GM23248 (cell line): ENCODE measurements around the gene ZNF280C. TPM values are rescaled to one million over a fixed set of nuclear protein-coding genes. Genes with fewer than 3 reads are reported as not detected.
A peak's percentile ranks its signal among the peaks of the same experiment; 100 is the strongest.
"Not testable (repeated sequence)": the region's sequence is repeated elsewhere in the genome, so short reads cannot be mapped to it uniquely, and the experiment has no call there.

Source experiments
- DNase-seq: peaks from one replicate; pipeline ENCODE4 v3.0.0-alpha.2; 2015
- H2AFZ ChIP-seq: fragments of 200-600 bp; sonication (generic); 2 replicates; pipeline ENCODE4 v1.6.1; 2016; ENCODE audit warnings: antibody characterized with exemption
- H3F3A ChIP-seq: fragments of 200-600 bp; sonication (generic); 2 replicates; pipeline ENCODE4 v1.6.1; 2016; ENCODE audit warnings: mild to moderate bottlenecking, antibody characterized with exemption, mixed run types; ENCODE audit not compliant: insufficient read depth
- H3K27ac ChIP-seq: fragments of 200-600 bp; sonication (generic); 2 replicates; pipeline ENCODE4 v1.5.1; 2016; ENCODE audit warnings: mild to moderate bottlenecking
- H3K27me3 ChIP-seq: fragments of 200-600 bp; sonication (generic); replicated peaks from 2 replicates; pipeline ENCODE4 v1.6.1; 2016; ENCODE audit warnings: mild to moderate bottlenecking; ENCODE audit not compliant: insufficient read depth
- H3K36me3 ChIP-seq: fragments of 200-600 bp; sonication (generic); 2 replicates; pipeline ENCODE4 v1.6.1; 2016; ENCODE audit warnings: low read depth, mild to moderate bottlenecking
- H3K4me1 ChIP-seq: fragments of 200-600 bp; sonication (generic); 2 replicates; pipeline ENCODE4 v1.6.1; 2016; ENCODE audit warnings: mild to moderate bottlenecking; ENCODE audit not compliant: insufficient read depth
- H3K4me2 ChIP-seq: fragments of 200-600 bp; sonication (generic); one replicate; pipeline ENCODE4 v1.6.1; 2016; ENCODE audit warnings: mild to moderate bottlenecking; ENCODE audit not compliant: unreplicated experiment
- H3K4me3 ChIP-seq: fragments of 200-600 bp; sonication (generic); 2 replicates; pipeline ENCODE4 v1.5.1; 2016; ENCODE audit warnings: mild to moderate bottlenecking
- H3K79me2 ChIP-seq: fragments of 200-600 bp; sonication (generic); 2 replicates; pipeline ENCODE4 v1.6.1; 2016; ENCODE audit warnings: mild to moderate bottlenecking; ENCODE audit not compliant: insufficient read depth
- H3K9ac ChIP-seq: fragments of 200-600 bp; sonication (generic); 2 replicates; pipeline ENCODE4 v1.6.1; 2016; ENCODE audit warnings: mild to moderate bottlenecking
- H3K9me2 ChIP-seq: fragments of 200-600 bp; sonication (generic); 2 replicates; pipeline ENCODE4 v1.6.1; 2016; ENCODE audit warnings: mixed run types, mild to moderate bottlenecking, moderate library complexity; ENCODE audit not compliant: insufficient read depth
- H3K9me3 ChIP-seq: fragments of 200-600 bp; sonication (generic); one replicate; pipeline ENCODE4 v1.6.1; 2017; ENCODE audit warnings: low read depth
- H4K20me1 ChIP-seq: fragments of 200-600 bp; sonication (generic); 2 replicates; pipeline ENCODE4 v1.6.0; 2016; ENCODE audit not compliant: insufficient read depth
- EZH2 ChIP-seq: fragments of 200-600 bp; sonication (generic); IDR thresholded peaks from 2 replicates; pipeline ENCODE4 v1.6.1; 2018; ENCODE audit warnings: antibody characterized with exemption, mild to moderate bottlenecking; ENCODE audit not compliant: insufficient read depth, poor library complexity, severe bottlenecking
- EZH2phosphoT487 ChIP-seq: fragments of 200-600 bp; sonication (generic); IDR thresholded peaks from 2 replicates; pipeline ENCODE4 v1.6.1; 2018; ENCODE audit warnings: antibody characterized with exemption, moderate library complexity, mild to moderate bottlenecking, low read depth; ENCODE audit not compliant: insufficient read depth
- WGBS, 2 experiments: methylation state at CpG; one replicate each; pipeline ENCODE4 v1.1.6; 2015 to 2017; ENCODE audit warnings: low lambda C conversion rate in 2 of 2, low coverage in 1 of 2; ENCODE audit errors: missing lambda C conversion rate in 2 of 2; 5-methylcytosine and 5-hydroxymethylcytosine counted together
- in situ Hi-C: fragments of 300-500 bp; cut with MboI; formaldehyde crosslinking; loops from 2 replicates; pipeline ENCODE4 v1.15.0; 2020
- polyA plus RNA-seq: library from polyadenylated mRNA; unstranded; fragments of >200 nt; fragmentation: Nextera tagmentation; extraction: Ambion mirVana; gene quantifications from 2 replicates; pipeline ENCODE4 v1.2.1, GENCODE V29; 2016
- total RNA-seq: library from RNA; depleted of rRNA; stranded (reverse); fragments of >200 nt; shearing (Covaris generic); gene quantifications from 2 replicates; pipeline ENCODE4 v1.2.3, GENCODE V29; 2014

ZNF280C gene
- total and polyA plus RNA-seq, 2 experiments from 2014 or later = 2.0 to 3.4 TPM

GRCh38 chrX:130253916-130254315 is 14.8 kb downstream of the ZNF280C start:
- no peaks in the 10 kb centered on the region for H4K20me1 ChIP-seq
- no peak overlapping the region for H3K4me2 ChIP-seq
- no peak overlapping the region for H3K4me3 ChIP-seq
- no peak overlapping the region for H3K9ac ChIP-seq
- no peaks in the 10 kb centered on the region for H3K27me3 ChIP-seq
- no peaks in the 10 kb centered on the region for H3K4me1 ChIP-seq
- no peaks in the 10 kb centered on the region for H3K9me3 ChIP-seq
- H2AFZ ChIP-seq = no peak overlapping the region
- no peak for DNase-seq
- TF ChIP-seq EZH2 (no peak), EZH2phosphoT487 (no peak)
- in situ Hi-C loops = no loop called here
- H3F3A ChIP-seq = no peaks in the 10 kb centered on the region
- no peak overlapping the region for H3K27ac ChIP-seq
- no peaks in the 10 kb centered on the region for H3K36me3 ChIP-seq
- no peaks in the 10 kb centered on the region; the same call in 1 of the 2 replicates for H3K79me2 ChIP-seq
- H3K9me2 ChIP-seq = no peaks in the 10 kb centered on the region

- DNase-seq = no peak
- no peak overlapping the region for H3K9ac ChIP-seq
- no peaks in the 10 kb centered on the region; the same call in 1 of the 2 replicates for H3K79me2 ChIP-seq
- 97% methylated on average over 11 to 14 of the region's 14 CpGs for WGBS, 2 experiments
- no peaks in the 10 kb centered on the region for H3K36me3 ChIP-seq
- in situ Hi-C loops = no loop called here
- H3K27me3 ChIP-seq = no peaks in the 10 kb centered on the region
- no peak overlapping the region for H3K4me2 ChIP-seq
- H4K20me1 ChIP-seq = no peaks in the 10 kb centered on the region
- H3K4me3 ChIP-seq = no peak overlapping the region
- no peak overlapping the region for H2AFZ ChIP-seq
- H3K9me2 ChIP-seq = no peaks in the 10 kb centered on the region
- peaks cover 2% of the 10 kb centered on the region; the same call in 1 of the 2 replicates for H3F3A ChIP-seq
- no peaks in the 10 kb centered on the region for H3K9me3 ChIP-seq
- no peak for TF ChIP-seq EZH2
- no peaks in the 10 kb centered on the region for H3K4me1 ChIP-seq
- H3K27ac ChIP-seq = no peak overlapping the region
Observed at GRCh38 chrX:130251671-130252070, 17.0 kb downstream of the ZNF280C start.

GRCh38 chrX:130247996-130248395 is 20.7 kb downstream of the ZNF280C start:
- peaks cover 13% of the 10 kb centered on the region for H3K4me1 ChIP-seq
- H3K36me3 ChIP-seq = no peaks in the 10 kb centered on the region
- DNase-seq = no peak
- H3K27ac ChIP-seq = no peak overlapping the region
- in situ Hi-C loops = no loop called here
- H2AFZ ChIP-seq = no peak overlapping the region
- H3F3A ChIP-seq = peaks cover 20% of the 10 kb centered on the region
- no peaks in the 10 kb centered on the region for H3K27me3 ChIP-seq
- H3K4me3 ChIP-seq = no peak overlapping the region
- H3K79me2 ChIP-seq = no peaks in the 10 kb centered on the region; the same call in 1 of the 2 replicates
- no peak overlapping the region for H3K4me2 ChIP-seq
- no peaks in the 10 kb centered on the region for H3K9me2 ChIP-seq
- H3K9ac ChIP-seq = no peak overlapping the region
- H3K9me3 ChIP-seq = no peaks in the 10 kb centered on the region
- 81 to 88% methylated on average over 6 of the region's 6 CpGs for WGBS, 2 experiments
- no peak for TF ChIP-seq EZH2phosphoT487
- no peak for TF ChIP-seq EZH2
- no peaks in the 10 kb centered on the region for H4K20me1 ChIP-seq

GRCh38 chrX:130246084-130246483 is 22.6 kb downstream of the ZNF280C start:
- H2AFZ ChIP-seq = no peak overlapping the region
- 97 to 100% methylated on average over 2 of the region's 2 CpGs for WGBS, 2 experiments
- H4K20me1 ChIP-seq = no peaks in the 10 kb centered on the region
- no peak overlapping the region for H3K9ac ChIP-seq
- peaks cover 13% of the 10 kb centered on the region for H3K4me1 ChIP-seq
- H3K9me3 ChIP-seq = no peaks in the 10 kb centered on the region
- peak overlapping the region; percentile 60 for H3K27ac ChIP-seq
- TF ChIP-seq EZH2phosphoT487 (no peak), EZH2 (no peak)
- no peak for DNase-seq
- H3F3A ChIP-seq = peaks cover 20% of the 10 kb centered on the region
- H3K36me3 ChIP-seq = no peaks in the 10 kb centered on the region
- no peak overlapping the region for H3K4me3 ChIP-seq
- H3K4me2 ChIP-seq = peak overlapping the region; percentile 31
- no peaks in the 10 kb centered on the region for H3K79me2 ChIP-seq
- in situ Hi-C loops = no loop called here
- no peaks in the 10 kb centered on the region for H3K9me2 ChIP-seq
- H3K27me3 ChIP-seq = no peaks in the 10 kb centered on the region

GRCh38 chrX:130245441-130245840 is 23.3 kb downstream of the ZNF280C start:
- no peaks in the 10 kb centered on the region for H3K79me2 ChIP-seq
- in situ Hi-C loops = no loop called here
- H3K4me1 ChIP-seq = peaks cover 13% of the 10 kb centered on the region
- H3K4me3 ChIP-seq = 0 out of 2 replicates have a peak overlapping the region, but pooled peaks have one; percentile 18
- H3K9me2 ChIP-seq = no peaks in the 10 kb centered on the region
- H2AFZ ChIP-seq = no peak overlapping the region
- H3K36me3 ChIP-seq = no peaks in the 10 kb centered on the region
- H3K27me3 ChIP-seq = no peaks in the 10 kb centered on the region
- H3K27ac ChIP-seq = peak overlapping the region; percentile 60
- TF ChIP-seq EZH2 (no peak), EZH2phosphoT487 (no peak)
- H4K20me1 ChIP-seq = no peaks in the 10 kb centered on the region
- peak; percentile 73 for DNase-seq
- peaks cover 20% of the 10 kb centered on the region for H3F3A ChIP-seq
- H3K9ac ChIP-seq = no peak overlapping the region
- no peaks in the 10 kb centered on the region for H3K9me3 ChIP-seq
- H3K4me2 ChIP-seq = peak overlapping the region; percentile 31

- WGBS, 2 experiments = 94 to 98% methylated on average over 4 of the region's 4 CpGs
- H3K9ac ChIP-seq, H3F3A ChIP-seq, H3K9me3 ChIP-seq, H3K4me2 ChIP-seq, H3K27me3 ChIP-seq, in situ Hi-C loops, H3K4me3 ChIP-seq, H3K9me2 ChIP-seq, H3K4me1 ChIP-seq, H2AFZ ChIP-seq, DNase-seq, H3K27ac ChIP-seq, H4K20me1 ChIP-seq, H3K79me2 ChIP-seq: not testable (repeated sequence)
- peaks cover 12% of the 10 kb centered on the region for H3K36me3 ChIP-seq
Observed at GRCh38 chrX:130231184-130231583, 37.5 kb downstream of the ZNF280C start.
